H1 (cell line): ENCODE results near the gene E2F2. TPM values are rescaled to one million over a fixed set of nuclear protein-coding genes. Genes with fewer than 3 reads are reported as not detected.

Experiments
- CTCF ChIA-PET: fragments of 300-600 bp; sonication (Branson Sonifier 250); formaldehyde crosslinking; loops from one replicate; lab custom pipeline; 2021; ENCODE audit not compliant: partially characterized antibody; lab: Charles Lee
- POLR2A ChIA-PET: fragments of 300-600 bp; sonication (Branson Sonifier 250); formaldehyde crosslinking; loops from one replicate; lab custom pipeline; 2021; ENCODE audit warnings: inconsistent platforms; ENCODE audit not compliant: partially characterized antibody; lab: Charles Lee
- DNase-seq, 2 experiments: peaks; one replicate each; pipeline versions ENCODE4 v3.0.0 to v3.0.0-alpha.2; 2010 to 2022; ENCODE audit warnings: low spot score in 2 of 2, low read depth in 1 of 2, mixed read lengths in 1 of 2
- FAIRE-seq: peaks from 2 replicates; lab custom pipeline; 2011; peaks lifted over from hg19 to GRCh38; lab: Jason Lieb, UNC
- H2AFZ ChIP-seq: 2 replicates; pipeline ENCODE4 v1.8.1; 2012; ENCODE audit warnings: low read length, inconsistent platforms
- H2AK5ac ChIP-seq: 2 replicates; pipeline ENCODE4 v1.6.1; 2013; ENCODE audit warnings: low read depth, low read length
- H2BK120ac ChIP-seq: replicated peaks from 2 replicates; pipeline ENCODE3; 2013; ENCODE audit warnings: low read depth, low read length, inconsistent platforms
- H2BK12ac ChIP-seq: 2 replicates; pipeline ENCODE4 v1.6.1; 2013; ENCODE audit warnings: low read depth, low read length
- H2BK15ac ChIP-seq: 2 replicates; pipeline ENCODE4 v1.6.1; 2013; ENCODE audit warnings: low read length
- H2BK20ac ChIP-seq: 2 replicates; pipeline ENCODE4 v1.6.1; 2013; ENCODE audit warnings: low read length
- H2BK5ac ChIP-seq: 2 replicates; pipeline ENCODE4 v1.6.1; 2013; ENCODE audit warnings: low read depth, low read length
- H3K14ac ChIP-seq: 2 replicates; pipeline ENCODE4 v1.6.1; 2013; ENCODE audit warnings: inconsistent platforms; ENCODE audit not compliant: insufficient read length
- H3K18ac ChIP-seq: 2 replicates; pipeline ENCODE4 v1.6.1; 2013; ENCODE audit warnings: low read length; ENCODE audit errors: extremely low read depth
- H3K23ac ChIP-seq: 2 replicates; pipeline ENCODE4 v1.6.1; 2013; ENCODE audit warnings: inconsistent platforms; ENCODE audit not compliant: insufficient read length
- H3K23me2 ChIP-seq: 2 replicates; pipeline ENCODE4 v1.6.1; 2013; ENCODE audit warnings: low read depth, low read length
- H3K27ac ChIP-seq: 2 replicates; pipeline ENCODE4 v1.6.1; 2011; ENCODE audit warnings: low read depth, low read length, inconsistent platforms
- H3K27me3 ChIP-seq, 4 experiments: replicated peaks in 1 of 4; 1 replicate in 1 of 4; 2 replicates in 3 of 4; pipeline versions ENCODE4 v1.6.1 to v1.8.1; 2011 to 2013; ENCODE audit warnings: low read length in 3 of 4, mild to moderate bottlenecking in 3 of 4, inconsistent platforms in 2 of 4, mixed read lengths in 2 of 4, moderate library complexity in 1 of 4; ENCODE audit not compliant: control insufficient read depth in 3 of 4, insufficient read depth in 3 of 4; ENCODE audit errors: extremely low read depth in 1 of 4
- H3K36me3 ChIP-seq, 4 experiments: 2 replicates each; pipeline versions ENCODE4 v1.6.1 to v1.8.1; 2011 to 2013; ENCODE audit warnings: mild to moderate bottlenecking in 4 of 4, low read length in 3 of 4, moderate library complexity in 2 of 4, control low read depth in 1 of 4, inconsistent platforms in 1 of 4; ENCODE audit not compliant: insufficient read depth in 4 of 4, control insufficient read depth in 2 of 4
- H3K4ac ChIP-seq: replicated peaks from 2 replicates; pipeline ENCODE3; 2013; ENCODE audit warnings: low read length, low read depth, mixed read lengths, inconsistent platforms; ENCODE audit not compliant: insufficient read length
- H3K4me1 ChIP-seq, 4 experiments: replicated peaks in 1 of 4; 1 replicate in 1 of 4; 2 replicates in 3 of 4; pipeline versions ENCODE4 v1.6.1 to v1.8.1; 2011 to 2013; ENCODE audit warnings: low read length in 3 of 4, inconsistent platforms in 2 of 4, mixed read lengths in 1 of 4; ENCODE audit not compliant: insufficient read depth in 4 of 4, control insufficient read depth in 3 of 4
- H3K4me2 ChIP-seq, 2 experiments: 2 replicates each; pipeline versions ENCODE4 v1.6.1 to v1.8.1; 2011 to 2013; ENCODE audit warnings: low read depth in 2 of 2, low read length in 2 of 2, control low read depth in 1 of 2, inconsistent platforms in 1 of 2, mild to moderate bottlenecking in 1 of 2; ENCODE audit not compliant: insufficient read depth in 1 of 2
- H3K4me3 ChIP-seq, 4 experiments: fragments of 200-600, 300-600 bp in 1 of 4; sonication (generic), shearing (Covaris generic), sonication (Bioruptor Twin) in 1 of 4; 2 replicates each; pipeline versions ENCODE4 v1.5.1 to v1.8.1; 2011 to 2016; ENCODE audit warnings: low read length in 4 of 4, low read depth in 3 of 4, control low read depth in 2 of 4, inconsistent platforms in 2 of 4, mild to moderate bottlenecking in 2 of 4, mixed read lengths in 1 of 4, moderate library complexity in 1 of 4; ENCODE audit not compliant: insufficient read depth in 2 of 4; ENCODE audit errors: extremely low read depth in 1 of 4
- H3K56ac ChIP-seq: replicated peaks from 2 replicates; pipeline ENCODE3; 2013; ENCODE audit warnings: low read depth, mild to moderate bottlenecking, mixed read lengths, low read length, inconsistent platforms; ENCODE audit not compliant: insufficient read length
- H3K79me1 ChIP-seq: 2 replicates; pipeline ENCODE4 v1.6.1; 2013; ENCODE audit warnings: low read depth, low read length, control low read depth
- H3K79me2 ChIP-seq, 2 experiments: 2 replicates each; pipeline versions ENCODE4 v1.6.1 to v1.8.1; 2012 to 2013; ENCODE audit warnings: low read length in 2 of 2, mild to moderate bottlenecking in 2 of 2, inconsistent platforms in 1 of 2; ENCODE audit not compliant: insufficient read depth in 2 of 2, control insufficient read depth in 1 of 2
- H3K9ac ChIP-seq, 4 experiments: replicated peaks in 1 of 4; 1 replicate in 1 of 4; 2 replicates in 3 of 4; pipeline versions ENCODE4 v1.6.1 to v1.8.1; 2011 to 2013; ENCODE audit warnings: low read depth in 3 of 4, low read length in 3 of 4, control low read depth in 2 of 4, mild to moderate bottlenecking in 2 of 4, moderate library complexity in 2 of 4, inconsistent platforms in 1 of 4; ENCODE audit errors: extremely low read depth in 1 of 4
- H3K9me3 ChIP-seq, 2 experiments: 2 replicates each; pipeline versions ENCODE4 v1.6.1 to v1.8.1; 2012 to 2013; ENCODE audit warnings: mild to moderate bottlenecking in 2 of 2, moderate library complexity in 2 of 2, control low read depth in 1 of 2, inconsistent platforms in 1 of 2, low read depth in 1 of 2, low read length in 1 of 2, mixed read lengths in 1 of 2; ENCODE audit not compliant: insufficient read depth in 2 of 2
- H4K20me1 ChIP-seq, 2 experiments: replicated peaks in 1 of 2; 2 replicates each; pipeline versions ENCODE3 to v1.8.1; 2011 to 2013; ENCODE audit warnings: inconsistent platforms in 2 of 2, low read length in 2 of 2, mild to moderate bottlenecking in 1 of 2; ENCODE audit not compliant: insufficient read depth in 2 of 2, control insufficient read depth in 1 of 2
- H4K5ac ChIP-seq: 2 replicates; pipeline ENCODE4 v1.6.1; 2013; ENCODE audit warnings: low read length, low read depth, mixed read lengths, inconsistent platforms; ENCODE audit not compliant: insufficient read length
- H4K8ac ChIP-seq: 2 replicates; pipeline ENCODE4 v1.8.0; 2013; ENCODE audit warnings: mild to moderate bottlenecking, moderate library complexity, low read length, inconsistent platforms; ENCODE audit not compliant: insufficient read depth; ENCODE audit errors: extremely low read depth
- H4K91ac ChIP-seq: replicated peaks from 2 replicates; pipeline ENCODE3; 2013; ENCODE audit warnings: low read length, mixed read lengths, inconsistent platforms; ENCODE audit not compliant: insufficient read length
- GTF2F1 ChIP-seq: IDR thresholded peaks from 2 replicates; pipeline ENCODE4 v1.6.1; 2012; ENCODE audit warnings: low read depth, low read length, improper control_type of control experiment, borderline replicate concordance
- KDM1A ChIP-seq: fragments of 200-600, 300-600 bp; sonication (generic); IDR thresholded peaks from 2 replicates; pipeline ENCODE4 v1.7.1; 2016; ENCODE audit warnings: mild to moderate bottlenecking, low read length, borderline replicate concordance
- MAFK ChIP-seq: IDR thresholded peaks from 2 replicates; pipeline ENCODE4 v1.6.1; 2012; ENCODE audit warnings: low read depth, mild to moderate bottlenecking, improper control_type of control experiment, low read length
- POLR2AphosphoS5 ChIP-seq: IDR thresholded peaks from 2 replicates; pipeline ENCODE4 v1.6.1; 2011; ENCODE audit warnings: low read depth, low read length
- POU5F1 ChIP-seq: IDR thresholded peaks from 2 replicates; pipeline ENCODE4 v1.6.1; 2011; ENCODE audit warnings: low read depth, mild to moderate bottlenecking, low read length, moderate library complexity
- RNF2 ChIP-seq: fragments of 200-900, 300-1000 bp; sonication (generic); IDR thresholded peaks from 2 replicates; pipeline ENCODE4 v1.7.1; 2016; ENCODE audit warnings: borderline replicate concordance, low read depth, mild to moderate bottlenecking, antibody characterized with exemption, low read length; ENCODE audit not compliant: poor library complexity, severe bottlenecking; ENCODE audit errors: missing control alignments
- SP4 ChIP-seq: IDR thresholded peaks from 2 replicates; pipeline ENCODE4 v1.6.1; 2012; ENCODE audit warnings: low read length, inconsistent platforms
- SRF ChIP-seq: IDR thresholded peaks from 2 replicates; pipeline ENCODE4 v1.6.1; 2011; ENCODE audit warnings: mild to moderate bottlenecking, low read depth, low read length, moderate library complexity
- SUZ12 ChIP-seq: fragments of 200-600 bp; sonication (generic); IDR thresholded peaks from 2 replicates; pipeline ENCODE4 v1.6.1; 2012; ENCODE audit warnings: mild to moderate bottlenecking, inconsistent platforms, low read length, moderate library complexity, mixed read lengths
- TAF1 ChIP-seq: IDR thresholded peaks from 2 replicates; pipeline ENCODE4 v1.6.1; 2011; ENCODE audit warnings: mild to moderate bottlenecking, low read depth, low read length
- TAF7 ChIP-seq: optimal IDR thresholded peaks from 2 replicates; pipeline ENCODE3; 2011; ENCODE audit warnings: low read depth, mild to moderate bottlenecking, inconsistent platforms, low read length, moderate library complexity, borderline replicate concordance
- WGBS, 2 experiments: shearing (Covaris generic) in 1 of 2; methylation state at CpG; one replicate each; pipeline versions ENCODE4 v1.1.6 to v1.1.7; 2013 to 2015; ENCODE audit warnings: low lambda C conversion rate in 2 of 2, mixed read lengths in 2 of 2, inconsistent platforms in 1 of 2, low coverage in 1 of 2, missing lambda C conversion rate in 1 of 2; ENCODE audit not compliant: insufficient replicate concordance in 2 of 2, insufficient coverage in 1 of 2, insufficient read length in 1 of 2; ENCODE audit errors: extremely low coverage in 1 of 2, missing lambda C conversion rate in 1 of 2; 5-methylcytosine and 5-hydroxymethylcytosine counted together
- polyA plus RNA-seq, 7 experiments: library from polyadenylated mRNA; depleted of rRNA in 3 of 7; stranded (reverse) in 5 of 7; unstranded in 2 of 7; fragments of >200 nt in 5 of 7; fragments of 200-250 nt in 2 of 7; gene quantifications; 1 replicate in 5 of 7; 2 replicates in 1 of 7; 4 replicates in 1 of 7; pipeline versions ENCODE4 v1.2.1 to v1.2.3, GENCODE V29; 2011 to 2013; ENCODE audit warnings: missing spikeins in 2 of 7, mixed read lengths in 2 of 7
- total RNA-seq: library from RNA; stranded (reverse); fragmentation: NEBNext Ultra II Directional; extraction: Animal tissue kit (Norgen Biotek cat#: 25700); gene quantifications from 2 replicates; pipeline ENCODE4 v1.2.1, GENCODE V29; 2021
- TF ChIP-seq, protein P1 (sequence below): IDR thresholded peaks from 2 replicates; pipeline ENCODE4 v1.6.1; 2012; ENCODE audit warnings: low read length, inconsistent platforms

E2F2 gene
- total and polyA plus RNA-seq, 2 of the 8 experiments (the other 6 are each of a cell fraction or from before 2014, with no cell fraction given), result 1.8 to 7.0 TPM

DNA sequence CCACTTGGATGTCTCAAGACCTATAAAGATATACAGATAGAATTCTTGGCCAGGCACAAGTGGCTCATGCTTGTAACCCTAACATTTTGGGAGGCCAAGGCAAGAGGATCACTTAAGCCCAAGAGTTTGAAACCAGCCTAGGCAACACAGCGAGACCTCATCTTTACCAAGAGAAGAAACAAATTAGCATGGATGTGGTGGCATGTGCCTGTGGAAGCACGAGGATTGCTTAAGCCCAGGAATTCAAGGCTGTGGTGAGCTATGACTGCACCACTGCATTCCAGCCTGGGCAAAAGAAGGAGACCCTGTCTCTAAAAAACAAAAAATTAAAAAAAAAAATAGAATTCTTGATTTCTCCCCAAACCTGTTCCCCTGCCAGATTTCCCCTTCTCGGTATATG is 55.4 kb downstream of the E2F2 start:
- ChIA-PET CTCF (interaction anchor here (1.2 kb wide), 1 partner anchor 22 kb away, joined by 3 read pairs; no protein-coding TSS in a partner anchor), POLR2A (interaction anchor here (1.0 to 1.2 kb wide), 2 partner anchors 8 to 50 kb away, joined by 3 to 4 read pairs; partner anchors contain the start of gene ASAP3)
- no peak overlapping the region for H3K18ac ChIP-seq
- no peak overlapping the region for H4K5ac ChIP-seq
- no peak overlapping the region for H3K14ac ChIP-seq
- no peak overlapping the region for H4K8ac ChIP-seq
- H3K23ac ChIP-seq, result no peak overlapping the region
- no peak overlapping the region for H3K27ac ChIP-seq
- H3K4me2 ChIP-seq, result no peak overlapping the region
- no peaks in the 10 kb centered on the region for H3K36me3 ChIP-seq
- no peak overlapping the region for H2BK5ac ChIP-seq
- peaks cover 0 to 36% of the 10 kb centered on the region in 2 experiments; a peak in 2 of 4 replicates for H3K79me2 ChIP-seq
- no peak overlapping the region for H3K9ac ChIP-seq
- H2BK12ac ChIP-seq, result no peak overlapping the region
- H2BK15ac ChIP-seq, result no peak overlapping the region
- H3K56ac ChIP-seq, result no peak overlapping the region
- no peak for FAIRE-seq
- H4K20me1 ChIP-seq, result peaks cover 11 to 30% of the 10 kb centered on the region in 2 experiments
- no peak overlapping the region for H2AK5ac ChIP-seq
- no peak overlapping the region for H3K4ac ChIP-seq
- no peaks in the 10 kb centered on the region for H3K9me3 ChIP-seq
- H3K27me3 ChIP-seq, result no peaks in the 10 kb centered on the region
- H2BK20ac ChIP-seq, result no peak overlapping the region
- H3K79me1 ChIP-seq, result peaks cover 17% of the 10 kb centered on the region; the same call in 1 of the 2 replicates
- H4K91ac ChIP-seq, result no peak overlapping the region
- H3K4me1 ChIP-seq, result peaks cover 0 to 5% (median 0%) of the 10 kb centered on the region in 4 experiments; a peak in 2 of 7 replicates
- H2AFZ ChIP-seq, result no peak overlapping the region
- H2BK120ac ChIP-seq, result no peak overlapping the region
- H3K4me3 ChIP-seq, result no peak overlapping the region
- no peaks in the 10 kb centered on the region for H3K23me2 ChIP-seq
- DNase-seq, result no peak
- WGBS, 2 experiments, result 94% methylated on average over 3 of the region's 3 CpGs; no CpG with 5 or more reads in 1 of the 2 experiments
- no peak for TF ChIP-seq GTF2F1
- TF ChIP-seq SRF, result no peak
- TF ChIP-seq, protein P1, sequence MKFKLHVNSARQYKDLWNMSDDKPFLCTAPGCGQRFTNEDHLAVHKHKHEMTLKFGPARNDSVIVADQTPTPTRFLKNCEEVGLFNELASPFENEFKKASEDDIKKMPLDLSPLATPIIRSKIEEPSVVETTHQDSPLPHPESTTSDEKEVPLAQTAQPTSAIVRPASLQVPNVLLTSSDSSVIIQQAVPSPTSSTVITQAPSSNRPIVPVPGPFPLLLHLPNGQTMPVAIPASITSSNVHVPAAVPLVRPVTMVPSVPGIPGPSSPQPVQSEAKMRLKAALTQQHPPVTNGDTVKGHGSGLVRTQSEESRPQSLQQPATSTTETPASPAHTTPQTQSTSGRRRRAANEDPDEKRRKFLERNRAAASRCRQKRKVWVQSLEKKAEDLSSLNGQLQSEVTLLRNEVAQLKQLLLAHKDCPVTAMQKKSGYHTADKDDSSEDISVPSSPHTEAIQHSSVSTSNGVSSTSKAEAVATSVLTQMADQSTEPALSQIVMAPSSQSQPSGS, result no peak
- TF ChIP-seq SP4, result no peak
- no peak for TF ChIP-seq MAFK
- no peak for TF ChIP-seq KDM1A
- TF ChIP-seq SUZ12, result no peak
- TF ChIP-seq POU5F1, result no peak
- TF ChIP-seq POLR2AphosphoS5, result no peak
- no peak for TF ChIP-seq RNF2
- TF ChIP-seq TAF7, result no peak
- TF ChIP-seq TAF1, result no peak
